T-helper 2 cell (primary cell): ENCODE results near the gene SNTG2.
A peak's percentile ranks its signal among the peaks of the same experiment; 100 is the strongest.
"Not testable (repeated sequence)": the region's sequence is repeated elsewhere in the genome, so short reads cannot be mapped to it uniquely, and the experiment has no call there.

ENCODE experiments used
- DNase-seq, 5 experiments: peaks; one replicate each; pipeline versions ENCODE4 v3.0.0 to v3.0.0-alpha.2; 2012 to 2022

Gene SNTG2

GRCh38 chr2:1101011-1101782, 150.5 kb downstream of the SNTG2 start:
- DNase-seq = no peak

GRCh38 chr2:1101982-1102590, 151.4 kb downstream of the SNTG2 start:
- peak in 1 of 5 experiments; percentile 2 for DNase-seq

GRCh38 chr2:1104364-1104763, 153.7 kb downstream of the SNTG2 start:
- DNase-seq = no peak

- not testable (repeated sequence) for DNase-seq
Observed at GRCh38 chr2:1106344-1106743, 155.7 kb downstream of the SNTG2 start.

GRCh38 chr2:1115843-1116539, 165.3 kb downstream of the SNTG2 start:
- DNase-seq = no peak

GRCh38 chr2:1117569-1117968, 166.9 kb downstream of the SNTG2 start:
- DNase-seq = no peak

- no peak for DNase-seq
Observed at GRCh38 chr2:1125217-1125616, 174.6 kb downstream of the SNTG2 start.

GRCh38 chr2:1125633-1126370, 175.2 kb downstream of the SNTG2 start:
- DNase-seq = no peak

GRCh38 chr2:1129982-1130381, 179.3 kb downstream of the SNTG2 start:
- no peak for DNase-seq

- no peak for DNase-seq
Observed at GRCh38 chr2:1130922-1131321, 180.3 kb downstream of the SNTG2 start.

- no peak for DNase-seq
Observed at GRCh38 chr2:1132328-1132969, 181.8 kb downstream of the SNTG2 start.

- not testable (repeated sequence) for DNase-seq
Observed at GRCh38 chr2:1133896-1134295, 183.2 kb downstream of the SNTG2 start.

- DNase-seq = no peak
Observed at GRCh38 chr2:1134629-1135028, 184.0 kb downstream of the SNTG2 start.

GRCh38 chr2:1136067-1136466, 185.4 kb downstream of the SNTG2 start:
- DNase-seq = no peak

- no peak for DNase-seq
Observed at GRCh38 chr2:1136846-1137245, 186.2 kb downstream of the SNTG2 start.

- DNase-seq = no peak
Observed at GRCh38 chr2:1137264-1137663, 186.6 kb downstream of the SNTG2 start.

GRCh38 chr2:1137913-1138391, 187.3 kb downstream of the SNTG2 start:
- DNase-seq = no peak

- DNase-seq = peak in 1 of 5 experiments; percentile 26
Observed at GRCh38 chr2:1140389-1141003, 189.8 kb downstream of the SNTG2 start.

- DNase-seq = no peak
Observed at GRCh38 chr2:1141079-1141478, 190.4 kb downstream of the SNTG2 start.

GRCh38 chr2:1143129-1143528, 192.5 kb downstream of the SNTG2 start:
- DNase-seq = no peak

GRCh38 chr2:1147873-1148612, 197.4 kb downstream of the SNTG2 start:
- no peak for DNase-seq
